HFFc6 (cell line): ENCODE data around the gene GPR137B. TPM values are rescaled to one million over a fixed set of nuclear protein-coding genes. Genes with fewer than 3 reads are reported as not detected.

Experiments
- DNase-seq: peaks from one replicate; pipeline ENCODE4 v3.0.0-alpha.2; 2018
- H3K27ac Mint-ChIP-seq: 2 replicates; pipeline ENCODE4 v1.8.0; 2020; ENCODE audit warnings: mild to moderate bottlenecking, mixed read lengths
- H3K27me3 Mint-ChIP-seq: 2 replicates; pipeline ENCODE4 v1.8.0; 2021; ENCODE audit warnings: mild to moderate bottlenecking, moderate library complexity, mixed read lengths; ENCODE audit not compliant: insufficient read depth
- H3K36me3 Mint-ChIP-seq: 2 replicates; pipeline ENCODE4 v1.8.0; 2021; ENCODE audit warnings: low read depth, mixed read lengths
- H3K4me1 Mint-ChIP-seq: 2 replicates; pipeline ENCODE4 v1.8.0; 2020; ENCODE audit warnings: low read depth, mixed read lengths
- H3K4me3 Mint-ChIP-seq: 2 replicates; pipeline ENCODE4 v1.8.0; 2020; ENCODE audit warnings: mild to moderate bottlenecking, moderate library complexity, mixed read lengths
- H3K9me3 Mint-ChIP-seq: 2 replicates; pipeline ENCODE4 v1.8.0; 2020; ENCODE audit warnings: mild to moderate bottlenecking, mixed read lengths
- total RNA-seq, 6 experiments: library from RNA; stranded (reverse); fragmentation: NEBNext Ultra II Directional; extraction: Animal tissue kit (Norgen Biotek cat#: 25700); gene quantifications; 2 replicates in 1 of 6; 3 replicates in 5 of 6; pipeline ENCODE4 v1.2.3, GENCODE V29; 2021
- TF ChIP-seq, protein P1 (sequence below): fragments of 200-600 bp; sonication (generic); IDR thresholded peaks from 2 replicates; pipeline ENCODE4 v1.5.0; 2021; ENCODE audit warnings: antibody characterized with exemption, mild to moderate bottlenecking

The GPR137B gene
- total RNA-seq, 6 experiments from 2014 or later = 9.7 to 13.8 (median 11.9) TPM

GRCh38 chr1:236099355-236099974 is 42.9 kb upstream of the GPR137B start:
- Mint-ChIP-seq H3K27ac (no peak overlapping the region), H3K9me3 (peaks cover 35% of the 10 kb centered on the region), H3K4me1 (peaks cover 6% of the 10 kb centered on the region; the same call in 1 of the 2 replicates), H3K27me3 (peaks cover 28% of the 10 kb centered on the region), H3K36me3 (peaks cover 4% of the 10 kb centered on the region), H3K4me3 (no peak overlapping the region)
- no peak for DNase-seq
- TF ChIP-seq, protein P1, sequence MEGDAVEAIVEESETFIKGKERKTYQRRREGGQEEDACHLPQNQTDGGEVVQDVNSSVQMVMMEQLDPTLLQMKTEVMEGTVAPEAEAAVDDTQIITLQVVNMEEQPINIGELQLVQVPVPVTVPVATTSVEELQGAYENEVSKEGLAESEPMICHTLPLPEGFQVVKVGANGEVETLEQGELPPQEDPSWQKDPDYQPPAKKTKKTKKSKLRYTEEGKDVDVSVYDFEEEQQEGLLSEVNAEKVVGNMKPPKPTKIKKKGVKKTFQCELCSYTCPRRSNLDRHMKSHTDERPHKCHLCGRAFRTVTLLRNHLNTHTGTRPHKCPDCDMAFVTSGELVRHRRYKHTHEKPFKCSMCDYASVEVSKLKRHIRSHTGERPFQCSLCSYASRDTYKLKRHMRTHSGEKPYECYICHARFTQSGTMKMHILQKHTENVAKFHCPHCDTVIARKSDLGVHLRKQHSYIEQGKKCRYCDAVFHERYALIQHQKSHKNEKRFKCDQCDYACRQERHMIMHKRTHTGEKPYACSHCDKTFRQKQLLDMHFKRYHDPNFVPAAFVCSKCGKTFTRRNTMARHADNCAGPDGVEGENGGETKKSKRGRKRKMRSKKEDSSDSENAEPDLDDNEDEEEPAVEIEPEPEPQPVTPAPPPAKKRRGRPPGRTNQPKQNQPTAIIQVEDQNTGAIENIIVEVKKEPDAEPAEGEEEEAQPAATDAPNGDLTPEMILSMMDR = no peak

DNA sequence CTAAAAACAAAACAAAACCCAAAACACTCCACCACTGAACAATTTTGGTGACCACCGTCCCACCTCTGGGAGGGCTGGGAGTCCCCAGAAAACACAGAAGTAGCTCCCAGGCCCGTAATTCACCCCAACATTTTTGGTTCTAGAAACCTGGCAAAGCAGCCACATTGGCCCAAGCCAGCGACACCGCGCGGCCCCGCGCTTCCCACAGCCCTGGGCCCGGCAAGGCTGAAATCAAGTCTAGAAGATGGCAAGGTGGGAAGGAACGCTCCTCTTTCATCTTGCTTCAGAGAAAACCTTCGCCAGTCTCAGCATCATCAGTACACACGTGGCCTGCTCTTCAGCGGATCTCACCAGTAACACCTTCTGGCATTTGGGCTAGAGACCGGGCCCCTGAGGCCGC is 41.5 kb upstream of the GPR137B start:
- Mint-ChIP-seq H3K4me1 (peaks cover 6% of the 10 kb centered on the region; the same call in 1 of the 2 replicates), H3K36me3 (peaks cover 4% of the 10 kb centered on the region), H3K27me3 (peaks cover 22% of the 10 kb centered on the region), H3K27ac (no peak overlapping the region), H3K4me3 (no peak overlapping the region), H3K9me3 (peaks cover 26% of the 10 kb centered on the region)
- DNase-seq = no peak
- TF ChIP-seq, protein P1 = no peak

DNA sequence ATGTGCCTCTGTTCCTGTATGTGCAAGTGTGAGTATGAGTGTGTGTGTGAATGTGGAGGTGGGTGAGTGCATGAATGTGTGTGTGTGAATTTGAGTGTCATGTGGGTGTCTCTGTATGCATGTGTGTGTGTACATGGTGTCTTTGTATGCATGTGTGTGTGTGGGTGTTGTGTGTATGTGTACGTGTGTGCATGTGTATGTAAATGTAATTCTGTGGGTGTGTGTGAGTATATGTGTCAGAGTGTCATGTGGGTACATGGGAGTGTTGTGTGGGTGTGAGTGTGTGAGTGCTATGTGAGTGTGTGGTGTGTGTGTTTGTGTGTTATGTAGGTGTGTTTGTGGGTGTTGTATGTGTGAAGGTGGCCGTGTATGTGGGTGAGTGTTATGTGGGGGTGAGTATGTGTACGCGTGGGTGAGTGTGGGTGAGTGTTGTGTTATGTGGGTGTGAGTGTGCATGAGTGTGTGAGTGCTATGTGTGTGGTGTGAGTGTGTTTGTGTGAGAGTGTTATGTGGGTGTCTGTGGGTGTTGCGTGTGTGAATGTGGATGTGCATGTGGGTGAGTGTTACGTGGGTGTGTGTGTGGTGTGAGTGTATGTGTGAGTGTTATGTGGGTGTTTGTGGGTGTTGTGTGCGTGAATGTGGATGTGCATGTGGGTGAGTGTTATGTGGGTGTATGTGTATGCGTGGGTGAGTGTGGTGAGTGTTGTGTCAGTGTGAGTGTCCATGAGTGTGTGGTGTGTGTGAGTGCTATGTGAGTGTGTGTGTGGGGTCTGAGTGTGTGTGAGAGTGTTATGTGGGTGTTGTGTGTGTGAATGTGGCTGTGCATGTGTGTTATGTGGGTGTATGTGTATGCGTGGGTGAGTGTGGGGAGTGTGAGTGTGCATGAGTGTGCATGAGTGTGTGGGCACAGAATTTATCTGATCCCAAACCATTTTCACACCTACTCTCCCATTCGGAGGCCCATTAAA is 40.8 kb upstream of the GPR137B start:
- no peak for DNase-seq
- no peak overlapping the region for H3K4me3 Mint-ChIP-seq
- H3K4me1 Mint-ChIP-seq = peaks cover 6% of the 10 kb centered on the region; the same call in 1 of the 2 replicates
- peaks cover 20% of the 10 kb centered on the region for H3K9me3 Mint-ChIP-seq
- H3K27ac Mint-ChIP-seq = no peak overlapping the region
- peaks cover 3% of the 10 kb centered on the region; the same call in 1 of the 2 replicates for H3K36me3 Mint-ChIP-seq
- TF ChIP-seq, protein P1 = no peak
- H3K27me3 Mint-ChIP-seq = peaks cover 18% of the 10 kb centered on the region

DNA sequence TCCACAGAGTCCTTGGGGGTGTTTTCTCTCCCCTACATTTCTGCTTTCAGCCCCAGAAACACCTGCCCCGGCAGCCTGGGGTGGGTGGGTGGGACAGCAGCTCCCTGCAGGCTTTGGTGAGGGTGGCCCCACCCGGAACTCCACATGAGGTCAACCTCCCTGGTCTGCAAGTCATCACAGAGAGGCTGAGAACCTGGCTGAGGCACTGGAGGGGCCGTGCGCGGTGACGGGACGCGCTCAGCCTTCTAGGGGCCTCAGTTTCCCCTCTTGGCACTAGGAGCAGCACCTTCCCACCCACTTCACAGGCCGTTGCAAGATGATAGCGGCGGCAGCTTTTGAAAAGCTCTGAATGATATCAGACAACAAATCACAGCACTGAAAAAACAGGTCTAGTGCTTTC is 39.7 kb upstream of the GPR137B start:
- no peak overlapping the region for H3K4me3 Mint-ChIP-seq
- TF ChIP-seq, protein P1 = no peak
- peaks cover 14% of the 10 kb centered on the region for H3K4me1 Mint-ChIP-seq
- DNase-seq = no peak
- no peaks in the 10 kb centered on the region for H3K36me3 Mint-ChIP-seq
- peaks cover 10% of the 10 kb centered on the region for H3K27me3 Mint-ChIP-seq
- peaks cover 9% of the 10 kb centered on the region for H3K9me3 Mint-ChIP-seq
- H3K27ac Mint-ChIP-seq = no peak overlapping the region

GRCh38 chr1:236103059-236103458 is 39.3 kb upstream of the GPR137B start:
- Mint-ChIP-seq H3K27ac (no peak overlapping the region), H3K27me3 (peaks cover 10% of the 10 kb centered on the region), H3K9me3 (peaks cover 6% of the 10 kb centered on the region; the same call in 1 of the 2 replicates), H3K4me3 (no peak overlapping the region), H3K4me1 (peaks cover 14% of the 10 kb centered on the region), H3K36me3 (no peaks in the 10 kb centered on the region)
- TF ChIP-seq, protein P1 = no peak
- no peak for DNase-seq
